Heart left ventricle (tissue), 13 donors: ENCODE results near the gene HS3ST3A1.

Experiments used
- POLR2A ChIP-seq, 2 donors: fragments of 450-650 bp; IDR thresholded peaks; one replicate each; pipeline ENCODE4 v1.6.1; 2017; ENCODE audit warnings: antibody characterized with exemption in 2 of 2, mild to moderate bottlenecking in 2 of 2, moderate library complexity in 2 of 2
- TF ChIP-seq, protein P1 (sequence below), 12 donors: fragments of 200-600 bp; sonication (generic) in 4 of 12; IDR thresholded peaks; one replicate each; pipeline versions ENCODE4 v1.5.0 to v1.8.0; 2018 to 2022; ENCODE audit warnings: antibody characterized with exemption in 12 of 12, mild to moderate bottlenecking in 5 of 12
- donor health status: ischemic (EF 13 %, LVEDD 7.1; RV severe dilation, severe dysfunction).
- donor health status: DM: no; HTN: yes; CAD: no.
- donor health status: DM: no; HTN: no; CAD: no.
- donor health status: ischemic (EF 25% LVEDD 6.9; RV normal size, moderate dysfunction).
- donor health status: ischemic (EF 25% LVEDD 5.7; RV mildly dilated, moderate dysfunction).
- donor health status: ischemic (EF 35%, LVEDD 5.7; RV mildly dilated, moderate dysfunction).
- donor health status: nonischemic (EF 11% LVEDD 7.7; RV severe dilation, severe dysfunction).
- donor health status: DM: yes; HTN: yes; CAD: no.
- donor health status: PGD.
- donor health status: ischemic (EF 29% LVEDD 5.4; RV normal size, mild dysfunction).
- donor health status: nonischemic (EF 23%, LVEDD 6.1; RV moderate dilation, normal function).

DNA sequence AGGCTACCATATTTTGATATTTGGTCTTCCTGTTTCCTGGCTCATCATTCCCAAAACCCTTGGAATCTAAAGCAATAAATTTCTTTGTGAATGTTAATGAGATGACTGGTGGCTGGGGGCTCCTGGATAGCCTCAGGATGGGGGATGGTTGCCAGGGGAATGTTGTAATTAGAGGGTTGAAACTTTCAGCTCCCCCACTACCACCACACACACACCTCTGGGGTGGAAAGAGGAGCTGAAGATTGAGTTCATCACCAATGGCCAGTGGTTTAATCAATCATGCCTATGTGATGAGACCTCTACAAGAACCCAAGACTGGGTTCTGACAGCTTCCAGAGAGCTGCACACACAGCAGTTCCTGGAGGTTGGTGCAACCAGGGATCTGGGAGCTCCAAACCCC is 59.1 kb downstream of the HS3ST3A1 start:
- TF ChIP-seq, protein P1, sequence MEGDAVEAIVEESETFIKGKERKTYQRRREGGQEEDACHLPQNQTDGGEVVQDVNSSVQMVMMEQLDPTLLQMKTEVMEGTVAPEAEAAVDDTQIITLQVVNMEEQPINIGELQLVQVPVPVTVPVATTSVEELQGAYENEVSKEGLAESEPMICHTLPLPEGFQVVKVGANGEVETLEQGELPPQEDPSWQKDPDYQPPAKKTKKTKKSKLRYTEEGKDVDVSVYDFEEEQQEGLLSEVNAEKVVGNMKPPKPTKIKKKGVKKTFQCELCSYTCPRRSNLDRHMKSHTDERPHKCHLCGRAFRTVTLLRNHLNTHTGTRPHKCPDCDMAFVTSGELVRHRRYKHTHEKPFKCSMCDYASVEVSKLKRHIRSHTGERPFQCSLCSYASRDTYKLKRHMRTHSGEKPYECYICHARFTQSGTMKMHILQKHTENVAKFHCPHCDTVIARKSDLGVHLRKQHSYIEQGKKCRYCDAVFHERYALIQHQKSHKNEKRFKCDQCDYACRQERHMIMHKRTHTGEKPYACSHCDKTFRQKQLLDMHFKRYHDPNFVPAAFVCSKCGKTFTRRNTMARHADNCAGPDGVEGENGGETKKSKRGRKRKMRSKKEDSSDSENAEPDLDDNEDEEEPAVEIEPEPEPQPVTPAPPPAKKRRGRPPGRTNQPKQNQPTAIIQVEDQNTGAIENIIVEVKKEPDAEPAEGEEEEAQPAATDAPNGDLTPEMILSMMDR (IDR thresholded peaks at IDR 0.05), result no peak
- TF ChIP-seq POLR2A (IDR thresholded peaks at IDR 0.05), result no peak
